GM12864 (cell line): ENCODE data around the gene RAB7A.
"Not testable (repeated sequence)": the region's sequence is repeated elsewhere in the genome, so short reads cannot be mapped to it uniquely, and the experiment has no call there.

Experiments
- DNase-seq: peaks from one replicate; pipeline ENCODE4 v3.0.0-alpha.2; 2011; ENCODE audit warnings: low read depth
- H3K4me3 ChIP-seq: 2 replicates; pipeline ENCODE4 v1.5.1; 2011; ENCODE audit warnings: mild to moderate bottlenecking, low read depth, low read length, control low read depth
- CTCF ChIP-seq: IDR thresholded peaks from 2 replicates; pipeline ENCODE4 v1.5.1; 2011; ENCODE audit warnings: low read depth, mild to moderate bottlenecking, moderate library complexity, low read length, control low read depth, inconsistent platforms; ENCODE audit errors: missing control alignments

RAB7A gene

DNA sequence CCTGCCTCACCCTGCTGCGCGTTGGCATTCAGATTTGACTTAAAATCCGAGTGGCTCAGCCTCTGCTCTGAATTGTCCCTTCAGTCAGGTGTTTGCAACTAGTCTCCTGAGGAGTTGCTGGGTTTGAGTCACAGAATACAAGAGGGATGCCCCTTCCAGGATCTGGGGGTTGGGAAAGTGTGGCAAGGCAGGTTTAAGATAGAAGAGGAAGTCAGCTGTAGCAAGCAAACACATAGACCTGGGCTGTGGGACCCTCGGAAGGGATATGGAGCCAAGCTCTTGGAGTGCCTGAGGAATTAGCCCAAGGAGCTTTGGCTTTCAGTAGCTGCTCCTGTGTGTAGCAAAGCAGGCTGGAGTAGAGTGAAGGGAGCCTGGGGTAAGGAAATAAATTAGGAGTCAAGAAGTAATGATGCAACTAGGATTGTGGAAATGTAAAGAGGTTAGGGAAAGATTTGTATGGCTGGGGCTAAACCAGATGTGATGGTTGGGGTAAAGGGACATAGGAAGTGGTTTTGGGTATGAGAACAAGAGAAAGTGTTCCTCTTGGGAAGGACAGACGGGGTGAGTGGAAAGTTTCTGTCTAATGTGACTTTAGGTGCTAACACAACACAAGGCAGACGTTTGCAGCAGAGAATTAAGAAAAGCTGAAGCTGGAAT is 41.2 kb downstream of the RAB7A start:
- no peak for TF ChIP-seq CTCF
- DNase-seq, result no peak
- H3K4me3 ChIP-seq, result no peak overlapping the region

GRCh38 chr3:128768471-128768870 is 42.5 kb downstream of the RAB7A start:
- no peak for DNase-seq
- no peak overlapping the region for H3K4me3 ChIP-seq
- no peak for TF ChIP-seq CTCF

- no peak for DNase-seq
- TF ChIP-seq CTCF, result no peak
- no peak overlapping the region for H3K4me3 ChIP-seq
These were observed 44.4 kb downstream of the RAB7A start for GRCh38 chr3:128770387-128770786.

GRCh38 chr3:128773189-128773588 is 47.2 kb downstream of the RAB7A start:
- H3K4me3 ChIP-seq, DNase-seq: not testable (repeated sequence)

GRCh38 chr3:128773592-128773991 is 47.6 kb downstream of the RAB7A start:
- not testable (repeated sequence) for H3K4me3 ChIP-seq, DNase-seq

- no peak for TF ChIP-seq CTCF
- DNase-seq, result no peak
- H3K4me3 ChIP-seq, result no peak overlapping the region
These were observed 49.3 kb downstream of the RAB7A start for GRCh38 chr3:128775241-128775640.

GRCh38 chr3:128775906-128776542 is 50.0 kb downstream of the RAB7A start:
- no peak for DNase-seq
- no peak overlapping the region for H3K4me3 ChIP-seq
- no peak for TF ChIP-seq CTCF

GRCh38 chr3:128780101-128780837 is 54.3 kb downstream of the RAB7A start:
- no peak for TF ChIP-seq CTCF
- no peak for DNase-seq
- no peak overlapping the region for H3K4me3 ChIP-seq
